ENCODE data around the gene PNMA6F.
"Not testable (repeated sequence)": the region's sequence is repeated elsewhere in the genome, so short reads cannot be mapped to it uniquely, and the experiment has no call there.

Gene PNMA6F

DNA sequence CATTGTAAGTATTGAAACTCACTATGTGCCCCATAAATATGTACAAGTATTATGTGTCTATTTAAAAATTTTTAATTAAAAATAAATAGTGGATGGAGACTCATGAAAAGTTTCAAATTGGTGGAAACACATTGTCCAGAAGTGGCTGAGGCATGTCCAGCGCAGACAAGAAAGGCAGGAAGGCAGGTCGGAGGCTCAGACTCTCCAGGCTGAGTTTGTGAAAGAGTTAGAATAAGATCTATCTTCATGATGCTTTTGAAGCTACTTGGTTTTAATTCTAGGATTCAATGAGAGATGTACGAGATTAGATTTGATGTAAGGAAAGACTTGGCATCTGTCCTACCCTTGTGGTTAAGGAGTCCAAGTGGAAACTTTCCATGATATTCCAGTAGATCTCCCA, 19.8 kb downstream of the PNMA6F start:
- DNase-seq, result no peak

DNA sequence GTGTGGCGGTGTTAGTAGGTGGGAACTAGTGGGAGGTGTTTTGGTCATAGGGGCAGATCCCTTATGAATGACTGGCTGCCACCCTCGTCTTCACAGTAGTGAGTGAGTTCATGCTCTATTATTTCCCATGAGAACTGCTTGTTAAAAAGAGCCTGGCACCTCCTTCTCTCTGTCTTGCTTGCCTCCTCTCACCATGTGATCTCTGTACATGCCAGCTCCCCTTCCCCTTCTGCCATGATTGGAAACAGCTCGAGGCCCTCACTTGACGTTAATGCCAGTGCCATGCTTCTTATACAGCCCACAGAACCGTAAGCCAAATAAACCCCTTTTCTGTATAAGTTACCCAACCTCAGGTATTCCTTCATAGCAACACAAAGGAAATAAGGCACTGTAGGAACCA, 21.7 kb downstream of the PNMA6F start:
- DNase-seq, result no peak

DNA sequence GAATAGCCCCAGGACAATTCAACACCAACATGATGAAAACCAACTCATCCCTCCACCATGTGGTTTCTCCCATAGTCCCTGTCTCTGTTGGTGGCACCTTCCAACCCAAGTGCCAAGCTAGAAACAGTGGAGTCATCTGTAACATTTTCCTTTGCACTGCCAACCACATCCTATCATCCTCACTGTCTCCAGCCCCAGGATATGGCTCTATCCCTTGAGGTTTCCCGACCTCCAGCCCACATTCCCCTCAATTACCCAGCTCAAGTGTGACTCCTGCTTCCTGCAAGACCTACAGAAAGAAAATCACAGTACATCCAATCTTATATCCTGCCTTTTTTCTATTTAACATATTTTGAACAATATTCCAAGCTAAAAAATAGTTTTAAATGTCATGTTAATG, 24.2 kb downstream of the PNMA6F start:
- no peak for DNase-seq

DNA sequence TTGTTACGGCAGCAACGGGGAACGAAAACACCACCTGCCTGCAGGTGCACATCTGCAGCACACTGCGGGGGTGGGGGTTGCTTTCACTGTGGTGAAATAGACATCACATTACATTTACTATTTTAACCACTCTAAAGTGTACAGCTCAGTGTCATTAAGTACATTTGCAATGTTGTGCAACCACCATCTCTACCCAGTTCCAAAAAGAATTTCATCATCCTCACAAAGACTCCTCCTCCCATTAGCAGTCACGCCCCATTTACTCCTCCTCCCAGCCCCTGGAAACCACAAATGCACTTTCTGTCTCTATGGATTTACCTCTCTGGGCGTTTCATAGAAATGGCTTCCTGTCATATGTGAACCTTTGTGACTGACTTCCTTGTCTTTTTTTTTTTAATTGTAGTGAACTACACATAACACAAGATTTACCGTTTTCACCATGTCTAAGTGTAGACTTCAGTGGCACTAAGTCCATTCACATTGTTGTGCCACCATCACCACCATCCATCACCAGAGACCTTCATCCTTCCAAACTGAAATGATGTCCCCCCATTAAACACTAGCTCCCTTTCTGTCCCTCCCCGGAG, 28.0 kb downstream of the PNMA6F start:
- DNase-seq, result not testable (repeated sequence)

DNA sequence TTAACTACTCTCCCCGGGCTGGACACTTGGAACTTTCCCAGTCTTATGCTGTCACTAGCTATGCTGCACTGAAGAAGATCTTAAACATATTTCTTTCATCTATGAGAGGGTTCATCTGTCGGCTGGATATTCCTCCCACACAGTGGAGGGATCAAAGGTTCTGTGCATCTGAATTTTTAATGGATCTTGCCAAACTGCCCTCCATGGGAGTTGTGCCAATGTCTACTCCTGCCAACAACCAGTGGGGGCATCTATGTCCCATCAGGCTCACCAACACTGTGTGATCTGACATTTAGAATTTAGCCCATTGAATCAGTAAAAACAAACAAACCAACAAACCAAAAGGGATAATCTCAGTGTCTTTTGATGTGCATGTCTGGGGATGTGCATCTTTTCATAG, 32.8 kb downstream of the PNMA6F start:
- DNase-seq, result not testable (repeated sequence)

DNA sequence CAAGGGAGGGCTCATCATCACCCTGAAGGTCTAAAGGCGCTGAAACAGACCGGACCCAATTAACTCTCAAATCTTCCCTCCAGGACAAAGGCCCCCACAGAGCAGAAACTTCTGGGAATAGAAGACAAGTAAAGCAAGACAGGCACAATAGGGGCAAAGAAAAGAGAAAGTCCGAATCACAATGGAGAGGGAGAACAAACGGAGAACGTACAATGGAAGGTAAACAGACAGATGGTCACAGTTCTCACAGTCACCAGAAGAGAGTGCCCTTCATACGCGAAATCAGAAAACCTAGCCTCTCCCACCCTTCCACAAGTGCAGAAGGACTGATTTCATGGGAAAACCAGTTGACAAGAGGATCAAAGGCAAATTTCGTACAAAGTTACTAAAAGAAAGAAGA, 35.9 kb downstream of the PNMA6F start:
- DNase-seq, result not testable (repeated sequence)

DNA sequence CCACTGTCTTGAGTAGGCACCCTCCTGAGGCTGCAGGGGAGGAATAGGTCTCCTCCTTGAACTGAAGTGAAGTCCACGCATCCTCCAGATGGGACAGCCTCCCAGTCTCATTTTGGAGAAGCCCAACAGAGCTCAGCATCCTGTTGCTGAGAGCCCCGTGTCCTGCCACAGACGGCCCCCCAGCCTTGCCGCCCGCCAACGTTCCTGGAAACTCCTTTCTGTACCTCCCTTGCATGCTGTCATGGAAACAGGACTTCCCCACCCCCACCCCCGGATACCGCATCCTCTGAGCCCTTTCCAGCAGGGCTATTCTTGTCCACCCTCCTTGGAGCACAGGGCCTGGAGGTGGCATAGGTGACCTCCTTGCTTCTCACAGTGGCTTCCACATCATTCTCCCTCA, 37.6 kb downstream of the PNMA6F start:
- DNase-seq, result not testable (repeated sequence)

DNA sequence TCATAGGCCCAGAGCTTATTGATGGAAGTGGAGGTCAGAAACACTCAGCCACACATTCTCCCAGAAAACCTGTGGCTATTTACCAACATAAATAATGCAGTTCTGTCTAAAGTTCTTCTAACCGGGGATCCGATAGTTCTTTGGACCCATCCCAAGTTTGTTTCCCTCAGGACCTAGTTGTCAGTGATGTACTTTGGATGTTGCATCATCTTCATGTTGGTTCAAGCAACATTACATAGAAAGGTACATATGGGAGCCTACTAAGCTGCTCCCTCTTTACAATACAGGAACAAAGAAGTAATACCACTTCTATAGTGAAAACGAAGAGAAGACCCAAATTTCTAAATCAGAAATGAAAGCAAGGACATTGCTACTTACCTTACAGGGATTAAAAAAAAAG, 39.8 kb downstream of the PNMA6F start:
- DNase-seq, result not testable (repeated sequence)

DNA sequence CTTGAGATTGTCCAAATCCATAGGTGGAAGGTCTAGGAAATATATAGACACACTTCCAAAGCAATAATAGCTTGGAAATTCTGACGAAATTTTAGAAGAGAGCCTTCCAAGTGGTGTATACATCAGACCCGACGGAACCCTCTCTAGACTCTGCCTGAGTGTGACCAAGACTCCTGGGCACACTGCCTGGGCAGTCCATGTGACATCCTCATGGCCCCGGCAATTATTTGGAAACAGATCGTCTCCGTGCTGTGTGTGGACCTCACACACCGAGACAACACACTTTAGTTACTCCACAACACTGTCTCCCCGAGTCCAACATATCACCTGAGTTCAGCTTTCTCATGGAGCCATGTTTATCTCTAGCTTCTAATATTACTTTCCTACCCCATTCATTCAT, 42.3 kb downstream of the PNMA6F start:
- not testable (repeated sequence) for DNase-seq

DNA sequence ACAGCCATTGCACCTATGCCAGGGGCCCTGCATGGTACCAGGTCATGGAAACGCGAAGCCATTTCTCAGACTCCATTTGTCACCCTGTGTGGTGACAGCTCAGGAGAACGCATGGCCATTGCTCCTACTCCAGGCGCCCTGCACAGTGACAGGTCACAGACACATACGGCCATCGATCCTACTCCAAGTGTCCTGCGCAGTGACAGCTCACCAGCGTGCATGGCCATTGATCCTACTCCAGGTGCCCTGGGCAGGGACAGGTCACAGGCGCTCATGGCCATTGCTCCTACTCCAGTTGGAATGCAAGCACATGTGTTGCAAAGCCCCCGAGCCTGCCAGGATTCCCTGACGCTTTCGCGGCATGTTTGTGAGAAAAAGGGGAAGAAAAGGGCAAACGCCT, 45.5 kb downstream of the PNMA6F start:
- not testable (repeated sequence) for DNase-seq

DNA sequence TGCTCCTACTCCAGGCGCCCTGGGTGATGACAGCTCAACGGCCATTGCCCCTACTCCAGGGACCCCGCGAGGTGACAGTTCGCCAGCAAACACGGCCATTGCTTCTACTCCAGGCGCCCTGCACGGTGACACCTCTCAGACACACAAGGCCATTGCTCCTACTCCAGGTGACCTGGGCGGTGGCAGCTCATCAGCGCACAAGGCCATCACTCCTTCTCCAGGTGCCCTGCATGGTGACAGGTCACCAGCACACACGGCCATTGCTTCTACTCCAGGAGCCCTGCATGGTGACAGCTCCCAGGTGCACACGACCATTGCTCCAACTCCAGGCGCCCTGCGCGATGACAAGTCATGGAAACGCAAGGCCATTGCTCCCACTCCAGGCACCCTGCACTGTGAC, 46.1 kb downstream of the PNMA6F start:
- not testable (repeated sequence) for DNase-seq

DNA sequence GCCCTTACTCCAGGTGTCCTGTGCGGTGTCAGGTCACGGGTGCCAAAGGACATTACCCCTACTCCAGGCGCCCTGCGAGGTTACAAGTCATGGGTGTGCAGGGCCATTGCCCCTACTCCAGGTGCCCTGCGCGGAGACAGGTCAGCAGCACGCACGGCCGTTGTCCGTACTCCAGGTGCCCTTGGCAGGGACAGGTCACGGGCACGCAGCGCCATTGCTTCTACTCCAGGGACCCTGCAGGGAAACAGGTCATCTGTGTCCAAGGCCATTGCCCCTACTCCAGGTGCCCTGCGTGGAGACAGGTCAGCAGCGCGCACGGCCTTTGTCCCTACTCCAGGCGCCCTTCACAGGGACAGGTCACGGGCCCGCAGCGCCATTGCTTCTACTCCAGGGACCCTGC, 49.0 kb downstream of the PNMA6F start:
- not testable (repeated sequence) for DNase-seq

DNA sequence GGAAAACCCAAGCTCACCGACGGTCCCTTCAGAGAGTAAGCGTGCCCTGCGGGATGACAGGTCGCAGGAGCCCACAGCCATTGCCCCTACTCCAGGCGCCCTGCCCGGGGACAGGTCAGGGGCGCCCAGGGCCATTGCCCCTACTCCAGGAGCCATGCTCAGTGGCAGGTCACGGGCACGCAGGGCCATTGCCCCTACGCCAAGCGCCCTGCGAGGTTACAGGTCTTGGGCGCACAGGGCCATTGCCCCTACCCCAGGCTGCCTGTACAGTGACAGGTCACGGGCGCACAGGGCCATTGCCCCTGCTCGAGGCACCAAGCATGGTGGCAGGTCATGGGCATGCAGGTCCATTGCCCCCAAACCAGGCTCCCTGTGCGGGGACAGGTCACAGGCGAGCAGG, 49.5 kb downstream of the PNMA6F start:
- not testable (repeated sequence) for DNase-seq

Data from islet precursor cell (in vitro differentiated cells).